Measurements from ENCODE around the gene PDK2. TPM values are rescaled to one million over a fixed set of nuclear protein-coding genes. Genes with fewer than 3 reads are reported as not detected.

Gene PDK2
- total RNA-seq, 1 experiment from 2014 or later, result 31.9 TPM

- Histone ChIP-seq H3K36me3 (ENCODE audit: low read depth, low read length) (peaks cover 27% of the 10 kb centered on the region), H3K4me1 (ENCODE audit: insufficient read depth, low read length) (peaks cover 79% of the 10 kb centered on the region), H3K27ac (ENCODE audit: low read length) (peak overlapping the region; percentile 96), H3K4me2 (ENCODE audit: low read length) (peak overlapping the region; percentile 97), H3K27me3 (ENCODE audit: low read length) (no peaks in the 10 kb centered on the region), H3K9me2 (replicated peaks; ENCODE audit: low read length) (no peaks in the 10 kb centered on the region), H3K79me2 (ENCODE audit: low read length) (peaks cover 95% of the 10 kb centered on the region), H3F3A (ENCODE audit: low read length, unreplicated experiment) (peaks cover 17% of the 10 kb centered on the region), H3K9me3 (ENCODE audit: low read length) (no peaks in the 10 kb centered on the region), H3K4me3 (ENCODE audit: low read length) (peak overlapping the region; percentile 90), H3K9ac (ENCODE audit: low read length) (peak overlapping the region; percentile 95), H2AFZ (ENCODE audit: low read length) (no peak overlapping the region), H4K20me1 (ENCODE audit: low read length) (peaks cover 36% of the 10 kb centered on the region)
- intact Hi-C loops (cut with micrococcal nuclease), result no loop called here
- ATAC-seq (no peak), DNase-seq (no peak)
- ChIA-PET CTCF (interaction anchor here (4.7 kb wide), 1 partner anchor 31 kb away, joined by 37 read pairs; no protein-coding TSS in a partner anchor), POLR2A (ENCODE audit: unreplicated experiment) (interaction anchor here (0.6 to 0.7 kb wide), 2 partner anchors 17 to 23 kb away, joined by 3 read pairs; no protein-coding TSS in a partner anchor)
- BruUV-seq (replicated peaks), result no TSS peak
- TF ChIP-seq EZH2phosphoT487 (IDR thresholded peaks at IDR 0.05; ENCODE audit: borderline replicate concordance, low read length) (no peak), EZH2 (IDR thresholded peaks at IDR 0.05; ENCODE audit: low read length, unreplicated experiment) (no peak)
- TF ChIP-seq, protein P1, sequence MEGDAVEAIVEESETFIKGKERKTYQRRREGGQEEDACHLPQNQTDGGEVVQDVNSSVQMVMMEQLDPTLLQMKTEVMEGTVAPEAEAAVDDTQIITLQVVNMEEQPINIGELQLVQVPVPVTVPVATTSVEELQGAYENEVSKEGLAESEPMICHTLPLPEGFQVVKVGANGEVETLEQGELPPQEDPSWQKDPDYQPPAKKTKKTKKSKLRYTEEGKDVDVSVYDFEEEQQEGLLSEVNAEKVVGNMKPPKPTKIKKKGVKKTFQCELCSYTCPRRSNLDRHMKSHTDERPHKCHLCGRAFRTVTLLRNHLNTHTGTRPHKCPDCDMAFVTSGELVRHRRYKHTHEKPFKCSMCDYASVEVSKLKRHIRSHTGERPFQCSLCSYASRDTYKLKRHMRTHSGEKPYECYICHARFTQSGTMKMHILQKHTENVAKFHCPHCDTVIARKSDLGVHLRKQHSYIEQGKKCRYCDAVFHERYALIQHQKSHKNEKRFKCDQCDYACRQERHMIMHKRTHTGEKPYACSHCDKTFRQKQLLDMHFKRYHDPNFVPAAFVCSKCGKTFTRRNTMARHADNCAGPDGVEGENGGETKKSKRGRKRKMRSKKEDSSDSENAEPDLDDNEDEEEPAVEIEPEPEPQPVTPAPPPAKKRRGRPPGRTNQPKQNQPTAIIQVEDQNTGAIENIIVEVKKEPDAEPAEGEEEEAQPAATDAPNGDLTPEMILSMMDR (conservative IDR thresholded peaks at IDR 0.05; ENCODE audit: low read depth, low read length), result no peak
Observed at GRCh38 chr17:50058296-50058953, 36.7 kb upstream of the PDK2 start.

GRCh38 chr17:50059256-50059655 is 35.9 kb upstream of the PDK2 start:
- peak; percentile 71 for DNase-seq
- peak overlapping the region; percentile 97 for H3K4me2 ChIP-seq (ENCODE audit: low read length)
- peaks cover 95% of the 10 kb centered on the region for H3K79me2 ChIP-seq (ENCODE audit: low read length)
- H3K4me3 ChIP-seq (ENCODE audit: low read length), result peak overlapping the region; percentile 90
- H3K9ac ChIP-seq (ENCODE audit: low read length), result peak overlapping the region; percentile 95
- ChIA-PET CTCF (interaction anchor here (0.6 to 1.8 kb wide), 2 partner anchors 31 to 32 kb away, joined by 4 to 7 read pairs; no protein-coding TSS in a partner anchor), POLR2A (ENCODE audit: unreplicated experiment) (interaction anchor here (0.6 to 1.2 kb wide), 2 partner anchors 31 to 107 kb away, joined by 3 to 4 read pairs; no protein-coding TSS in a partner anchor)
- no peak for TF ChIP-seq EZH2phosphoT487 (IDR thresholded peaks at IDR 0.05; ENCODE audit: borderline replicate concordance, low read length)
- ATAC-seq, result no peak
- BruUV-seq (replicated peaks), result no TSS peak
- H3K27me3 ChIP-seq (ENCODE audit: low read length), result no peaks in the 10 kb centered on the region
- no peaks in the 10 kb centered on the region for H3K9me2 ChIP-seq (replicated peaks; ENCODE audit: low read length)
- H3K36me3 ChIP-seq (ENCODE audit: low read depth, low read length), result peaks cover 27% of the 10 kb centered on the region
- no peaks in the 10 kb centered on the region for H3K9me3 ChIP-seq (ENCODE audit: low read length)
- intact Hi-C loops (cut with micrococcal nuclease), result no loop called here
- H4K20me1 ChIP-seq (ENCODE audit: low read length), result peaks cover 36% of the 10 kb centered on the region
- H3K27ac ChIP-seq (ENCODE audit: low read length), result peak overlapping the region; percentile 96
- peaks cover 79% of the 10 kb centered on the region for H3K4me1 ChIP-seq (ENCODE audit: insufficient read depth, low read length)
- H2AFZ ChIP-seq (ENCODE audit: low read length), result no peak overlapping the region
- peaks cover 25% of the 10 kb centered on the region for H3F3A ChIP-seq (ENCODE audit: low read length, unreplicated experiment)

DNA sequence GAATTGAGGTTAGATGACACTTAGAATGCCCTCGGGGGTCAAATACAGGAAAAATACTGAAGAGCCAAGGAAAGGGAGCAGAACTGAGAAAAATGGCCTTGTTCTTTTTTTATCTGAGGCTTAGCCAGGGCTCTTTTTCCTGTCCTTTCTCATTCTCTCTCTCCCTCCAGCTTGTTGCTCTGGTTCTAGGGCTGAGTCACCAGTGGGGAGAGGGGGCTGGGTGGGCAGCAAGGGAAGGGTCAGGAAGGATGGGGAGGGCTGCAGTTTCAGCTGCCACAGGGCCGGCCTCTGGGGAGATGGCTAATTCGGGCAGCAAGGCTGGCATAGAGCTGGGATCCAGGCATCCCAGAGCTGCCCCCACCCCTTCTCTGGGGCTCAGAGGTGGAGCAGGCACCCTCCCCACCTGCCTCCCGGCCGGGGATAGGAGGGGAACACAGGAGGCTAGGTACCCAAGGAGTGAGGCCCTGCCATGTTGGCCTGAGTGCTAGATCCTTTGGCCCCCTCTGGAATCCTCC is 35.3 kb upstream of the PDK2 start:
- H3K9ac ChIP-seq (ENCODE audit: low read length), result peak overlapping the region; percentile 95
- peak overlapping the region; percentile 96 for H3K27ac ChIP-seq (ENCODE audit: low read length)
- H3K4me3 ChIP-seq (ENCODE audit: low read length), result peak overlapping the region; percentile 90
- H3K79me2 ChIP-seq (ENCODE audit: low read length), result peaks cover 91% of the 10 kb centered on the region
- TF ChIP-seq, protein P1 (conservative IDR thresholded peaks at IDR 0.05; ENCODE audit: low read depth, low read length), result no peak
- TF ChIP-seq EZH2phosphoT487 (IDR thresholded peaks at IDR 0.05; ENCODE audit: borderline replicate concordance, low read length) (no peak), EZH2 (IDR thresholded peaks at IDR 0.05; ENCODE audit: low read length, unreplicated experiment) (no peak)
- DNase-seq, result peak; percentile 63
- H3F3A ChIP-seq (ENCODE audit: low read length, unreplicated experiment), result peaks cover 25% of the 10 kb centered on the region
- ChIA-PET CTCF (interaction anchor here (0.6 to 1.8 kb wide), 3 partner anchors 31 to 35 kb away, joined by 3 to 7 read pairs (median 4); no protein-coding TSS in a partner anchor), POLR2A (ENCODE audit: unreplicated experiment) (interaction anchor here (0.6 to 1.9 kb wide), 3 partner anchors 32 to 107 kb away, joined by 3 to 7 read pairs (median 4); no protein-coding TSS in a partner anchor)
- no TSS peak for BruUV-seq (replicated peaks)
- no peaks in the 10 kb centered on the region for H3K27me3 ChIP-seq (ENCODE audit: low read length)
- no peak for ATAC-seq
- peaks cover 27% of the 10 kb centered on the region for H3K36me3 ChIP-seq (ENCODE audit: low read depth, low read length)
- peak overlapping the region; percentile 97 for H3K4me2 ChIP-seq (ENCODE audit: low read length)
- H3K4me1 ChIP-seq (ENCODE audit: insufficient read depth, low read length), result peaks cover 78% of the 10 kb centered on the region
- H4K20me1 ChIP-seq (ENCODE audit: low read length), result peaks cover 36% of the 10 kb centered on the region
- H3K9me3 ChIP-seq (ENCODE audit: low read length), result no peaks in the 10 kb centered on the region
- no peak overlapping the region for H2AFZ ChIP-seq (ENCODE audit: low read length)
- intact Hi-C loops (cut with micrococcal nuclease), result no loop called here
- no peaks in the 10 kb centered on the region for H3K9me2 ChIP-seq (replicated peaks; ENCODE audit: low read length)
